ENCODE measurements around the gene RPGR. TPM values are rescaled to one million over a fixed set of nuclear protein-coding genes. Genes with fewer than 3 reads are reported as not detected.

Gene RPGR
- total RNA-seq, 4 donors from 2014 or later, result 30.6 to 84.1 (median 57.1) TPM

GRCh38 chrX:38326086-38326485 lies 1.2 kb downstream of the RPGR start:
- TF ChIP-seq CTCF (IDR thresholded peaks at IDR 0.05; ENCODE audit: low read depth), result no peak

GRCh38 chrX:38320819-38321218 lies 6.5 kb downstream of the RPGR start:
- TF ChIP-seq CTCF (IDR thresholded peaks at IDR 0.05; ENCODE audit: low read depth), result no peak

- TF ChIP-seq CTCF (IDR thresholded peaks at IDR 0.05; ENCODE audit: low read depth), result no peak
These were observed 8.7 kb downstream of the RPGR start for GRCh38 chrX:38318606-38319005.

- TF ChIP-seq CTCF (IDR thresholded peaks at IDR 0.05; ENCODE audit: low read depth), result no peak
These were observed 9.1 kb downstream of the RPGR start for GRCh38 chrX:38318196-38318595.

- no peak for TF ChIP-seq CTCF (IDR thresholded peaks at IDR 0.05; ENCODE audit: low read depth)
These were observed 12.1 kb downstream of the RPGR start for GRCh38 chrX:38315186-38315585.

- no peak for TF ChIP-seq CTCF (IDR thresholded peaks at IDR 0.05; ENCODE audit: low read depth)
These were observed 14.1 kb downstream of the RPGR start for GRCh38 chrX:38313190-38313589.

- no peak for TF ChIP-seq CTCF (IDR thresholded peaks at IDR 0.05; ENCODE audit: low read depth)
These were observed 14.9 kb downstream of the RPGR start for GRCh38 chrX:38312436-38312835.

Data from subcutaneous adipose tissue (tissue), 4 donors.